Transverse colon (tissue), 4 donors: Measurements from ENCODE around the gene TTLL5.

Source experiments
- CTCF ChIP-seq, 5 experiments: fragments of 200-600 bp in 3 of 5; fragments of 450-650 bp in 2 of 5; sonication (generic) in 3 of 5; IDR thresholded peaks; 1 replicate in 2 of 5; 2 replicates in 3 of 5; pipeline ENCODE4 v1.5.1; 2016 to 2017; ENCODE audit warnings: antibody characterized with exemption in 5 of 5, inconsistent platforms in 3 of 5, mild to moderate bottlenecking in 2 of 5, moderate library complexity in 1 of 5
- EP300 ChIP-seq: sonication (generic); formaldehyde crosslinking; IDR thresholded peaks from one replicate; pipeline ENCODE4 v1.6.1; 2017; ENCODE audit warnings: antibody characterized with exemption, low read depth
- POLR2A ChIP-seq: fragments of 450-650 bp; IDR thresholded peaks from one replicate; pipeline ENCODE4 v1.6.1; 2016; ENCODE audit warnings: antibody characterized with exemption, mild to moderate bottlenecking, moderate library complexity
- POLR2AphosphoS5 ChIP-seq, 3 donors: sonication (generic); formaldehyde crosslinking; IDR thresholded peaks; one replicate each; pipeline ENCODE4 v1.6.1; 2016; ENCODE audit warnings: antibody characterized with exemption in 3 of 3

GRCh38 chr14:75825147-75825592 is 164.1 kb downstream of the TTLL5 start:
- TF ChIP-seq CTCF (IDR thresholded peaks at IDR 0.05) (no peak), POLR2A (no peak), POLR2AphosphoS5 (IDR thresholded peaks at IDR 0.05) (no peak), EP300 (no peak)
